Stimulated activated CD4-positive, alpha-beta T cell treated with anti-CD3 and anti-CD28 coated beads, TNF-alpha, amount 100 ng/mL, for 48 hours (primary cell): Measurements from ENCODE around the gene CNGB1.
"Not testable (repeated sequence)": the region's sequence is repeated elsewhere in the genome, so short reads cannot be mapped to it uniquely, and the experiment has no call there.

Experiments used
- DNase-seq, 3 donors: peaks; one replicate each; pipeline ENCODE4 v3.0.0-alpha.2; 2020; ENCODE audit warnings: low read depth in 3 of 3

Gene CNGB1

GRCh38 chr16:57997176-57997527, 26.2 kb upstream of the CNGB1 start:
- no peak for DNase-seq

- DNase-seq, result no peak
Measured at GRCh38 chr16:57996406-57997175, 25.7 kb upstream of the CNGB1 start.

- DNase-seq, result no peak
Measured at GRCh38 chr16:57995721-57996405, 24.9 kb upstream of the CNGB1 start.

GRCh38 chr16:57994778-57995177, 23.9 kb upstream of the CNGB1 start:
- DNase-seq, result peak in 1 of 3 donors; percentile 27

GRCh38 chr16:57994361-57994760, 23.4 kb upstream of the CNGB1 start:
- no peak for DNase-seq

- no peak for DNase-seq
Measured at GRCh38 chr16:57993897-57994296, 23.0 kb upstream of the CNGB1 start.

GRCh38 chr16:57993438-57993837, 22.5 kb upstream of the CNGB1 start:
- DNase-seq, result no peak

GRCh38 chr16:57992084-57992483, 21.2 kb upstream of the CNGB1 start:
- DNase-seq, result no peak

GRCh38 chr16:57991551-57992059, 20.7 kb upstream of the CNGB1 start:
- no peak for DNase-seq

- DNase-seq, result no peak
Measured at GRCh38 chr16:57988929-57989328, 18.0 kb upstream of the CNGB1 start.

- no peak for DNase-seq
Measured at GRCh38 chr16:57987441-57988177, 16.7 kb upstream of the CNGB1 start.

GRCh38 chr16:57986196-57986595, 15.3 kb upstream of the CNGB1 start:
- no peak for DNase-seq

- DNase-seq, result no peak
Measured at GRCh38 chr16:57985204-57986181, 14.6 kb upstream of the CNGB1 start.

GRCh38 chr16:57984443-57985203, 13.7 kb upstream of the CNGB1 start:
- peak; percentile 87 to 92 (median 89) for DNase-seq

GRCh38 chr16:57982385-57982784, 11.5 kb upstream of the CNGB1 start:
- DNase-seq, result no peak

GRCh38 chr16:57981636-57982035, 10.7 kb upstream of the CNGB1 start:
- DNase-seq, result no peak

GRCh38 chr16:57979006-57979585, 8.2 kb upstream of the CNGB1 start:
- no peak for DNase-seq

GRCh38 chr16:57978070-57978465, 7.1 kb upstream of the CNGB1 start:
- not testable (repeated sequence) for DNase-seq

- DNase-seq, result no peak
Measured at GRCh38 chr16:57977418-57978069, 6.6 kb upstream of the CNGB1 start.
